Measurements from ENCODE around the gene HIPK2. TPM values are rescaled to one million over a fixed set of nuclear protein-coding genes. Genes with fewer than 3 reads are reported as not detected.
A peak's percentile ranks its signal among the peaks of the same experiment; 100 is the strongest.

Gene HIPK2
- total and polyA plus RNA-seq, 2 donors (not counting 3 experiments of a cell fraction or from before 2014, with no cell fraction given), result 9.0 to 43.8 TPM

- Histone ChIP-seq H2AFZ (ENCODE audit: low read depth, low read length) (no peak overlapping the region), H3K27me3 (ENCODE audit: control insufficient read depth in 2 of 2, insufficient read depth in 2 of 2, low read length in 2 of 2) (no peaks in the 10 kb centered on the region), H3K36me3 (ENCODE audit: control insufficient read depth in 2 of 2, extremely low read depth in 1 of 2, insufficient read depth in 2 of 2, low read length in 2 of 2) (no peaks in the 10 kb centered on the region), H4K20me1 (replicated peaks; ENCODE audit: control insufficient read depth, extremely low read depth, insufficient read depth, low read length) (no peaks in the 10 kb centered on the region), H3K4me1 (ENCODE audit: control insufficient read depth, extremely low read depth, insufficient read depth, low read length) (peaks cover 29% of the 10 kb centered on the region), H3K9me3 (replicated peaks; ENCODE audit: control insufficient read depth, insufficient read depth, low read length) (no peaks in the 10 kb centered on the region), H3K4me2 (ENCODE audit: insufficient read depth, low read length) (no peak overlapping the region), H3K9ac (replicated peaks; ENCODE audit: extremely low read depth, insufficient read depth, low read length) (no peak overlapping the region), H3K27ac (ENCODE audit: insufficient read depth, low read depth, low read length) (no peak overlapping the region), H3K79me2 (ENCODE audit: control insufficient read depth, insufficient read depth, low read length) (peaks cover 50% of the 10 kb centered on the region), H3K9me1 (replicated peaks; ENCODE audit: control insufficient read depth, extremely low read depth, insufficient read depth, low read length) (no peaks in the 10 kb centered on the region), H3K4me3 (replicated peaks in 1 of 3; ENCODE audit: insufficient read depth in 1 of 3, low read depth in 1 of 3, low read length in 3 of 3) (no peak overlapping the region)
- POLR2A ChIA-PET, result no interaction called here
- dilution Hi-C loops (cut with MboI; ENCODE audit: extremely low pct_ligation_motif_present, low sequenced_read_pairs), result no loop called here
- intact Hi-C loops (cut with micrococcal nuclease), result loop anchor here (1.0 to 5.0 kb wide), 5 partner anchors 44 to 531 kb away; partner anchors contain the start of gene KDM7A
- DNase-seq (ENCODE audit: low read depth, low spot score), result peak; percentile 79
- TF ChIP-seq EZH2 (IDR thresholded peaks at IDR 0.05; ENCODE audit: borderline replicate concordance, low read depth, low read length, severe bottlenecking) (no peak), POLR2AphosphoS5 (IDR thresholded peaks at IDR 0.05; ENCODE audit: insufficient read depth, low read depth, low read length) (no peak), CTCF (IDR thresholded peaks at IDR 0.05; ENCODE audit: extremely low read depth in 1 of 2, insufficient read depth in 1 of 2, low read depth in 1 of 2, low read length in 2 of 2) (peak; percentile 87 to 89), GATA2 (IDR thresholded peaks at IDR 0.05; ENCODE audit: insufficient read depth, insufficient read length, low read depth, low read length) (no peak)
- BruUV-seq (replicated peaks), result no TSS peak
- CTCF ChIA-PET, result interaction anchor here (0.6 to 4.9 kb wide), 66 partner anchors 9 to 697 kb away, joined by 3 to 233 read pairs (median 5); partner anchors contain the start of gene HIPK2
- FAIRE-seq, result peak; percentile 92
Observed at GRCh38 chr7:139645572-139646523, 131.9 kb downstream of the HIPK2 start.

Measured in endothelial cell of umbilical vein (primary cell).